Testis (tissue), 3 donors: ENCODE data around the gene LRP1B. TPM values are rescaled to one million over a fixed set of nuclear protein-coding genes. Genes with fewer than 3 reads are reported as not detected.

ENCODE experiments used
- DNase-seq: peaks from one replicate; pipeline ENCODE4 v3.0.0-alpha.2; 2019
- H3K27ac ChIP-seq, 2 donors: fragments of 200-600 bp; sonication (generic); one replicate each; pipeline ENCODE4 v1.5.1; 2019
- H3K27me3 ChIP-seq: fragments of 200-600 bp; sonication (generic); one replicate; pipeline ENCODE4 v1.5.1; 2019
- H3K36me3 ChIP-seq: fragments of 200-600 bp; sonication (generic); one replicate; pipeline ENCODE4 v1.5.1; 2017; ENCODE audit warnings: low read depth; ENCODE audit errors: missing control alignments
- H3K4me1 ChIP-seq: fragments of 200-600 bp; sonication (generic); one replicate; pipeline ENCODE4 v1.5.1; 2019
- H3K4me3 ChIP-seq, 2 donors: fragments of 200-600 bp; sonication (generic); one replicate each; pipeline ENCODE4 v1.5.1; 2017 to 2019
- H3K9me3 ChIP-seq: fragments of 200-600 bp; sonication (generic); one replicate; pipeline ENCODE4 v1.5.1; 2017
- POLR2A ChIP-seq: fragments of 450-650 bp; IDR thresholded peaks from one replicate; pipeline ENCODE4 v1.6.1; 2017; ENCODE audit warnings: antibody characterized with exemption, mild to moderate bottlenecking, moderate library complexity
- WGBS, 2 donors: methylation state at CpG; one replicate each; pipeline ENCODE4 v1.1.5; 2018; 5-methylcytosine and 5-hydroxymethylcytosine counted together
- intact Hi-C: fragments of 100-400 bp; cut with DNase I; formaldehyde crosslinking; loops from one replicate; pipeline ENCODE4 v1.15.1; 2023; ENCODE audit warnings: low total_unique reads
- polyA plus RNA-seq: library from polyadenylated mRNA; stranded (reverse); fragments of 350-450 nt; fragmentation: Illumina TruSeq; extraction: RNeasy Lipid Tissue Mini Kit (QIAGEN cat#74804); gene quantifications from one replicate; pipeline ENCODE4 v1.2.3, GENCODE V29; 2014; ENCODE audit warnings: low read depth, low replicate concordance; ENCODE audit not compliant: insufficient read depth
- total RNA-seq, 2 donors: library from RNA; depleted of rRNA; stranded (reverse); fragments of >200 nt; gene quantifications; one replicate each; pipeline ENCODE4 v1.2.3, GENCODE V29; 2016
- TF ChIP-seq, protein P1 (sequence below), 3 experiments: fragments of 450-650 bp in 2 of 3; fragments of 200-600 bp in 1 of 3; sonication (generic) in 1 of 3; IDR thresholded peaks; one replicate each; pipeline ENCODE4 v1.5.1; 2016 to 2019; ENCODE audit warnings: antibody characterized with exemption in 3 of 3, mild to moderate bottlenecking in 2 of 3, moderate library complexity in 1 of 3

LRP1B gene
- total and polyA plus RNA-seq, 3 donors from 2014 or later = 0.79 to 1.9 (median 0.84) TPM

DNA sequence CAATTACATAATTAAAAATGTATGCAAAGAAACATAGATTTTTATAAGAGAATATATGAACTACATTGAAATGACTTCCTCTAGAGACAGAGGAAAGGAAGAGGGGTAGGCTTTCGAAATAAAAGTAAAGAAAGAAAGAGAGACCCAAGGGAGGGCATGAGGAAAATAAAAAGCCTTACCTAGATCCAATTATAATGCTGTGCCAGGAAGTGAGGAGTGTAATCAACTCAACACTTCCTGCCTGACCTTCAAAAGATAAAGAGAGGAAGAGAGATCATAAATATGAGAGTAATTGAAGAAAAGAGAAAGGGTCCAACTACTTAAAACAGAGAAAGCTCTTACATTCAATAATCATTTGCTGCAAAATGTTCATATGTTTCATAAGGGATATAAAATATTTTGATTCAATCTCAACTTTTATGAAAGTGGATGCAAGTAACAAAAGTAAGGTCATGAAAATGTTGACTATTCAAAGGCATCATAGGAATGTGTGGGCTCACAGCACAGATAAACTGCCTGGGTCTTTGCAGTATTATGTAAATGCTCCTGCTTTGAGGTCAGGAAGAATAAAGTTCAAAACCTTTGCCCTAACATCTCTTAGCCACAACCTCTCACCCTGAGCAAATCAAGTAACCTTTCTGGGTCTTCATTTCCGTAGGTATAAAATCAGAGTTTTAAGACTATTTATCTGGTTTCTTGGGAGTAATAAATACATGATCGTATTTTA is 1237.7 kb downstream of the LRP1B start:
- Histone ChIP-seq H3K27ac (no peak overlapping the region), H3K4me1 (no peaks in the 10 kb centered on the region), H3K27me3 (no peaks in the 10 kb centered on the region), H3K4me3 (no peak overlapping the region), H3K36me3 (no peaks in the 10 kb centered on the region), H3K9me3 (no peaks in the 10 kb centered on the region)
- TF ChIP-seq, protein P1, sequence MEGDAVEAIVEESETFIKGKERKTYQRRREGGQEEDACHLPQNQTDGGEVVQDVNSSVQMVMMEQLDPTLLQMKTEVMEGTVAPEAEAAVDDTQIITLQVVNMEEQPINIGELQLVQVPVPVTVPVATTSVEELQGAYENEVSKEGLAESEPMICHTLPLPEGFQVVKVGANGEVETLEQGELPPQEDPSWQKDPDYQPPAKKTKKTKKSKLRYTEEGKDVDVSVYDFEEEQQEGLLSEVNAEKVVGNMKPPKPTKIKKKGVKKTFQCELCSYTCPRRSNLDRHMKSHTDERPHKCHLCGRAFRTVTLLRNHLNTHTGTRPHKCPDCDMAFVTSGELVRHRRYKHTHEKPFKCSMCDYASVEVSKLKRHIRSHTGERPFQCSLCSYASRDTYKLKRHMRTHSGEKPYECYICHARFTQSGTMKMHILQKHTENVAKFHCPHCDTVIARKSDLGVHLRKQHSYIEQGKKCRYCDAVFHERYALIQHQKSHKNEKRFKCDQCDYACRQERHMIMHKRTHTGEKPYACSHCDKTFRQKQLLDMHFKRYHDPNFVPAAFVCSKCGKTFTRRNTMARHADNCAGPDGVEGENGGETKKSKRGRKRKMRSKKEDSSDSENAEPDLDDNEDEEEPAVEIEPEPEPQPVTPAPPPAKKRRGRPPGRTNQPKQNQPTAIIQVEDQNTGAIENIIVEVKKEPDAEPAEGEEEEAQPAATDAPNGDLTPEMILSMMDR (IDR thresholded peaks at IDR 0.05) = no peak
- TF ChIP-seq POLR2A = no peak
- no peak for DNase-seq
- intact Hi-C loops = no loop called here
- 83 to 86% methylated on average over 3 of the region's 3 CpGs for WGBS, 2 donors

DNA sequence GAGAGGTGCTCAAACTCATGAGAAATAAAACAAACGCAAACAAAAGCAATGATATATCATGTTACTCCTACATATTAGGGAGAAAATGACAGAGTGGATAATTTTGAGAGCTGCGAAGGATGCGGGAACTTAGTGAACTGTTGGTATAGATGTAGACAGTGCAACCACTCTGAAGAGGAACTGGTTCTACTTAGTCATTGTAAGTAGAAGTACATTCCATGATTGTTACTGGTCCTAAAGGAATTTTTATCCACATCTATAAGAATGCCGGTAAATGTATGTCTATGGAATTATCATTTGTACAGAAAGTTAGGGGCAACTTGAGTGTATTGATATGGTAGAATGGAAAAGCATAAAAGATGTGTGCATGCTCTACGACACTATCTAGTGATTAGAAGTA is 1238.4 kb downstream of the LRP1B start:
- intact Hi-C loops = no loop called here
- no peak for DNase-seq
- 86 to 95% methylated on average over 5 of the region's 5 CpGs for WGBS, 2 donors
- Histone ChIP-seq H3K4me3 (no peak overlapping the region), H3K4me1 (no peaks in the 10 kb centered on the region), H3K36me3 (no peaks in the 10 kb centered on the region), H3K27me3 (no peaks in the 10 kb centered on the region), H3K27ac (no peak overlapping the region), H3K9me3 (no peaks in the 10 kb centered on the region)
- TF ChIP-seq POLR2A = no peak
- TF ChIP-seq, protein P1 (IDR thresholded peaks at IDR 0.05) = no peak

DNA sequence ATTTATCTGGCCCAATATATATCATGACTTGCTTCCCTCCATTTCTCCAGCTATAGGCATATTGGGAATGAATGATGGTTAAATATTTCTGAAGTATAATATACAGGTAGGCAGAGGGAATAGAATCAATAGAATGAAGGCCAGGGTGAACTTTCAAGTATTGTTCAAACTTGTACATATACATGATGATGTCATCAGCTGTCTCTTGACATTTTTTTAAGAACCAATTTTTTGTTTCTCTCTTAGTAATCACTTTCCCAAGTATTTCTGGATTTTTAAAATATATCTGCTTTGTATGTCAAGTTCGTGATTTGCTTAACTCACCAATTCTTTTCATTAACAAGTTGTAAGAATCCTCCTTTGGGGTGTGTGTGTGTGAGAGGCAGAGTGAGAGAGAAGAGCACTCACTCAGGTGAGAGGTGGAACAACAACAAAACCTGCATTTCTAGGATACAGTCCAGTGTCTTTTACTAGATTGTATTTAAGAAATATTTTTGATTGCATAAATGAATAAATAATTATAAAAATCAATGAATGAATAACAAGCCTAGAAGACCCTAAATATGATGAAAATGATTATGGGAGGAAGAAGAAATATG is 1239.1 kb downstream of the LRP1B start:
- H3K36me3 ChIP-seq = no peaks in the 10 kb centered on the region
- no peaks in the 10 kb centered on the region for H3K4me1 ChIP-seq
- no peak overlapping the region for H3K27ac ChIP-seq
- DNase-seq = no peak
- no peak overlapping the region for H3K4me3 ChIP-seq
- no peaks in the 10 kb centered on the region for H3K9me3 ChIP-seq
- no peaks in the 10 kb centered on the region for H3K27me3 ChIP-seq
- WGBS, 2 donors = 82 to 84% methylated on average over 1 of the region's 1 CpG
- TF ChIP-seq, protein P1 (IDR thresholded peaks at IDR 0.05) = peak in 1 of 3 experiments; percentile 10
- TF ChIP-seq POLR2A = no peak
- intact Hi-C loops = no loop called here

DNA sequence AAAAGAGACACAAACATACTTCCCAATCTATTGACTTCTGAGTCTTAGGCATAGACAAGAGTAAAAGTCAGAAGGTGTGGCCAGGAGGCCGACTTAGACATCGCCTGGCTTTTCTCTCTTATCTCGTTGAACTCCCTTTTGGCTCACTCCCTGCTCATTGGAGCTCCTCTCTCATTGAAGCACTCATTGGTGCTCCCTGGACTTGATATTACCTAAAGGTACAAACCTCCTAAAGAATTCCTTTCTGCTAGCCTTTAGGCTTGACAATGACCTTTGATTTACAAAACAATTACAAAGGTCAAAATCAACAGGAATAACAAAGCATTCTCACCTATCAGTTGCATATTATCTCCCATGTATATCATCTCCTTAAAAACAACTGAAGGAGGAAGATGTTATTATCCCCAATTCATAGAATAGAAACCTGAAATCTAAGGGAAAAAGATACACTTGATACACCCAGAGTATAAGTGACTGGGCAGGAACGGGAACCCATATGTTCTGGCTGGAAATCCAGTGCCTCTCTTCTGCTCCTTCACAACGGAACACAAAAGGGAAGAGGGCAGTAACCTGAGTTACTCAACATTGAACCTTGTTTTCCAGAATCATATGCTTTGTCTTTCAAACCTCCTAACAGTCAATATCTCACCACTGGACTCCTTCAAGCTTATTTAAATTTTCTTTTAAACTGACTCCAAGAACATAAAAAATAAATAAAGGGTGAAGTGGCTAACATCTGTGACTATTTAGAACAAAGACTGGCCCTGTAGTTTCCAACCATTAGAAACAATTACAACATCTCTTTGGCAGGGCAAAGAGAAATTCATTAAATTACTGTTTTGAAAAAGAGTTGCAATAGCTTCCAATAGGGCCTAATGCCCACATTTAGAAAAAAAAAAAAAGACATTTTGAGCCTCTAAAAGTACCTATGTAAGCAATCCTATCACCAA is 1247.9 kb downstream of the LRP1B start:
- intact Hi-C loops = no loop called here
- no peaks in the 10 kb centered on the region for H3K9me3 ChIP-seq
- H3K4me3 ChIP-seq = no peak overlapping the region
- no peak for TF ChIP-seq POLR2A
- TF ChIP-seq, protein P1 (IDR thresholded peaks at IDR 0.05) = no peak
- DNase-seq = no peak
- no peaks in the 10 kb centered on the region for H3K27me3 ChIP-seq
- H3K4me1 ChIP-seq = no peaks in the 10 kb centered on the region
- H3K36me3 ChIP-seq = no peaks in the 10 kb centered on the region
- no peak overlapping the region for H3K27ac ChIP-seq
- WGBS, 2 donors = 87 to 90% methylated on average over 5 of the region's 5 CpGs
